HG02678 (cell line): ENCODE data around the gene CAPN3.

Experiments
- ATAC-seq: cut with Tn5 transposase; IDR thresholded peaks from one replicate; pipeline ENCODE4 v1.9.1; 2021; ENCODE audit warnings: mild to moderate bottlenecking, moderate library complexity; ENCODE audit not compliant: unreplicated experiment

Gene CAPN3

DNA sequence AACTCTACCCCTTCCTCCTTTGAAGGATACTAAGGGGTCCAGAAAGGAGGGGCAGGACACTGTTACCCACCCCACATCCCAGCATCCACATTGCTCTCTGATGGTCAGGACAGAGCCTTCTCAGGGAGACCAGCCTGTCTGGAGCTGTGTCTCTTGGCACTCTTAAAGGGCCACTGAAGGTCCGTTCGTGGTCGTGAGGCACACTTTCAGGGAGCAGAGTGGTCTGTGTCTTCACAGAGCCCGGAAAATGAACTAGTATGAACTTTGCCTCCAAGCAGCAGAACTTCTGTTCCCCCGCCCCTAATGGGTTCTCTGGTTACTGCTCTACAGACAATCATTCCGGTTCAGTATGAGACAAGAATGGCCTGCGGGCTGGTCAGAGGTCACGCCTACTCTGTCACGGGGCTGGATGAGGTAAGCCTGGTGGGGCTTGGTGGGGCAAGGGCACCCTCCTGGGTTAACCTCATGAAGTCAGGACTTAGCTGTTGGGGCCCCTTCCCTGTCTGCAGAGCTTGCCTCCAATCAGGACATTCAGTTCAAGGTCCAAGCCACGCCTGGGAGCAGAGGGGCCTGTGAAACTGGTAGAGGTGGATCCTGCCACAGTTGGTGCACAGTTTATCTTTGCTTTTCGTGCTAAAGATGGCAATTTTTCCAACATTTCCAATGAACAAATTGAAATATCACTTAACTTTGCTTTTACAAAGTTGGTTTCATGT, 33.2 kb downstream of the CAPN3 start:
- no peak for ATAC-seq

DNA sequence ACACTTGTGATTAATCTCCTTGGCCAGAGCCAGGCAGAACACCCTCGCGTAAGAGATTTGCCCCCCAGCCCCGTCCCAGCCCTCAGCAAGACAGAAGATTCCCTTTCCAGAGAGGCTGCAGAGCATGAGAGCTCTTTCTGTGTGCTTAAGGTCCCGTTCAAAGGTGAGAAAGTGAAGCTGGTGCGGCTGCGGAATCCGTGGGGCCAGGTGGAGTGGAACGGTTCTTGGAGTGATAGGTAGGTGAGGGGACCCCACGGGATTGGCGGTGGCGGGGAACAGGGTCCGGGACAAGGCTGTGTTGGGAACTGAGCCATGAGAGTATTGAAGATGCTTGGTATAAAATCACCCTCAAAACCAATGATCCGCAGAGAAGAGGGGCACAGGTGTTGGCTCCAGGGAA, 34.8 kb downstream of the CAPN3 start:
- ATAC-seq, result no peak

- ATAC-seq, result no peak
Measured at GRCh38 chr15:42395838-42396237, 36.5 kb downstream of the CAPN3 start.

- ATAC-seq, result no peak
Measured at GRCh38 chr15:42401544-42402454, 42.5 kb downstream of the CAPN3 start.

GRCh38 chr15:42402455-42403205, 43.3 kb downstream of the CAPN3 start:
- no peak for ATAC-seq

DNA sequence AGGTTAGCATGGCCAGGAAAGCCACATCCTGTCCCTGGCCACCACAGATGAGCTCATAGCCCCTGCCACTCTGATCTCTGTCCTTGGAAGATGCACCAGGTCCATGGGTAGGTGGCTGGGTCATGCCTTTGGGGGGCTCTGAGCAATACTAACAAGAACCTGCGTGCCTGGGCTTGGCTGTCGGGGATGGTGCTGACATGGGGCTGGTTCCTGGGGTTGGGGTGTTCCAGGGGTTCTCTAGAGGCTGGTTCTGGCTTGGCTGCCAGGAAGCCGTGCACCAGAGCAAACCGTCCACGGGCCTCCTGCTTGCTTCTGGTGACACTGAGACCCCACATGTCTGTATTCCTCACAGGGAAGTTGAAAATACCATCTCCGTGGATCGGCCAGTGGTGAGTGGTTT, 44.1 kb downstream of the CAPN3 start:
- no peak for ATAC-seq

GRCh38 chr15:42404461-42405235, 45.3 kb downstream of the CAPN3 start:
- no peak for ATAC-seq

- ATAC-seq, result no peak
Measured at GRCh38 chr15:42405863-42406482, 46.7 kb downstream of the CAPN3 start.

DNA sequence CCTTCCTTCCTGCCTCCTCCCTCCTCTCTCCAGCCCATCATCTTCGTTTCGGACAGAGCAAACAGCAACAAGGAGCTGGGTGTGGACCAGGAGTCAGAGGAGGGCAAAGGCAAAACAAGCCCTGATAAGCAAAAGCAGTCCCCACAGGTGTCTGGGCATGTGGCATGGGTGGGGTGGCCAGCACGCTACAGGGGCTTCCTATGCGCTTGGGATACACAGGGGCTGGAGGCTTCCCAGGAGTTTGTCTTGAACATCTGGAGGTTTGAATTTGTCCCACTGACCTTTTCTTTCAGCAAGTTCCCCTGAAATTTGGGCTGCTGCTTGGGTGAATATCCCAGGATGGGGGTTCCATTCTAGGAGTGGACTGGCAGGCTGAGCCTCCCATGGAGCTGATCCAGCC, 48.9 kb downstream of the CAPN3 start:
- no peak for ATAC-seq

DNA sequence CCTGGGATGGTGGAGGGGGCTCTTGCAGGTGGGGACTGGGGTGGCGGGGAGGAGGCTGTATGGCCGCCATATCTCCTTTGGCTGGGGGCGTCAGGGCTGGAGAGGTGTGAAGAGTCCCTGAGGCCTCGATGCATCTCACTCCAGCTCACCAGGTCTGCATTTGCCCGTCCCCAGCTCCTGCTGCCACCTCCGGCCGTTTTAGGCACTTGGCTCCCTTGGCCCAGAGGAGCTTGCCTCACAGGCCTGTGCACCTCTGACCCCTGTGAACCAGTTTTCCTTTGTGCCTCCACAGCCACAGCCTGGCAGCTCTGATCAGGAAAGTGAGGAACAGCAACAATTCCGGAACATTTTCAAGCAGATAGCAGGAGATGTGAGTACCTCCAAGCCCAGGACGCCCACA, 49.7 kb downstream of the CAPN3 start:
- ATAC-seq, result no peak

GRCh38 chr15:42411884-42412283, 52.6 kb downstream of the CAPN3 start:
- no peak for ATAC-seq

DNA sequence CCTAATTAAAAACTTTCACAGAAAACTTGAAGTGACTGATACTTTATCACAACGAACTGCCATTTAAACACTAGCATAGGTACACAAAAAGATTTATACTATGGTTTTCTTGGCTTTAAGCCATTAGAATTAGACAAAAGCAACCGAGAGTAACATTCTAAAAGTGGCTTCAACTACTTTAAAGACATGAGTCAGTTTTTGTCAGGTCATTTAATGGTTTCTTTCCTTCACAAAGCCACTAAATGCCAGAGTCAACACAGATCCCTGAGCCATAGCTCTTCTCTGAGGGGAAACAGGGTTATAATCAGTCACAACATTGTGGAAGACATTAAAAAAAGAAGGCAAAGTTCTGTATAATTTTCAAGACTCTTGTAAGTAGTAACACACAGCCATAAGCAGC, 54.6 kb downstream of the CAPN3 start:
- ATAC-seq, result no peak

- ATAC-seq, result no peak
Measured at GRCh38 chr15:42419369-42419768, 60.1 kb downstream of the CAPN3 start.

DNA sequence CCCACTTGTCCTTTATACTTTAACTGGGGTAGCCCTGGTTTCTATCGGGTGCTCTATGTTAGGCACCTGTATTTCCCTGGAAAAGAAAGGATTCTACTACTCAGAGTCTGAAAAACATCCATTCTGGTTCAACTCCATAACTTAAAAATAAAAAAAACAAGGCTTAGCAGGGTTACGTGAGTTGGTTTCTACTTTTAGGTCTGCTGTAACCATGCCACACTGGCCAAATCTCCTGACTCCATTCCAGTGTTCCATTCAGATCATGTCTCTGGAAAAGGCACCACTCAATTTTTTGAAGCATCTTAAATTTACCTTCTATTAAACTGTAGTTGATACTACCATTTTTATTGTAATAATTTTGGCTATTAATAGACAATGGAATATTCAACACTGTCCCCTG, 62.1 kb downstream of the CAPN3 start:
- ATAC-seq, result no peak

GRCh38 chr15:42427429-42428223, 68.3 kb downstream of the CAPN3 start:
- ATAC-seq, result no peak

- no peak for ATAC-seq
Measured at GRCh38 chr15:42444415-42445063, 85.2 kb downstream of the CAPN3 start.

- no peak for ATAC-seq
Measured at GRCh38 chr15:42445551-42445950, 86.2 kb downstream of the CAPN3 start.

DNA sequence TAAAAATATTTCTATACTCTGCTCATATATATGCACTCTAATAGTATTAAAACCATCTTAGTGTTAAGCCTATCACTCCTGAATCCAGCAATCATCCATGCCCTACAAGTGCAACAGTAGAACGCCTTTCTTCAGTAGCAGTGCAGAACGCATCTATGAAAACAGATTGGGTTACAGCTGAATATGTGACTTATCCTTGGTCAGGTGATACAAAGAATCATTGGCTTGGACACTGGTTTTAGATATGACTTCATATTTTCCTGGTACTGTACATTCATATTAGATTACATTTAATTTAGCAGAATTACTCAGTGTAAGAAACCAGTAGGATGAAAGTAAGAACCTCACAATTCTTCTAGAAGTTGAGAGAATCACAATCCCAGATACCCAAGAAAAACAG, 88.3 kb downstream of the CAPN3 start:
- ATAC-seq, result no peak

- ATAC-seq, result no peak
Measured at GRCh38 chr15:42448281-42448680, 89.0 kb downstream of the CAPN3 start.
